Measurements from ENCODE around the gene AP2M1.

DNA sequence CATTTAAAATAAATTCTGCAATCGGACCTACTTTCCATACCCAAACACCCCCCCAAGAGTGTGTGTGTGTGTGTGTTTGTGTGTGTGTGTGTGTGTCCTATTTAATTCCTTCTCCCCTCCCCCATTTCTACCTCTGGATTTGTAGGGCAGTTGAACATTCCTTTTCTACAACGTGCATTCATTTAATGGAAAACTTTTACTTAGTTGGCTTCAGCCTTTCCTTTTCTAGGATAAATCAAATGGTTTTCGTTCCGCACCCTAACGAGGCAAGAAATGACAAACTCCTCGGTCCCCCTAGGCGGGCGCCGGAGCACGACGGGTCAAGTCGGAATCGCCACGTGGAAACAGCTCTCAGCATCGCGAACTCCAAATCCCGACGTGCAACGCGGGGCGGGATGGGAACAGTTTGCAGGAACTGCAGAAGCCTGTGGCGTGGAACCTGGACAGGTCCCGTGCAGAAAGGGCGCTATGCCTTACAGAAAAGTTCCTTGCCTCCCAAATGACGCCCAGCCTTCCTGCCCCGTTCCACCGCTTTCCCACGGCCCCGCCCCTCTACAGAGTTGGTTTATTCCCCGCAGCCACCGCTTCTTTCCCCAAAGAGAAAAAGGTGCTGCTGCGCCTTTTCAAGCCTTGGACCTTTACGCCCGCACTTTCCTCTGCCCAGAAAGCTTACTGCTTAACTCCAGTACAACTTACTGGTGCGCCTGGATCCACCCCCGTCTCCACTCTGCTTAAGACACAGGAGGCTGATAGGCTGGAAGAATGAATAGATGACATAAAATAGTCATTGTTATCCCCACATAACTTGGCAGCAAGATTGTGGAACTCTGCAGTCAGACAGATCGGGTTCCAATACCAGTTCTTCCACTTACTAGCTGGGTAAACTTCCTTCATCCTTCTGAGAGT, 40.6 kb upstream of the AP2M1 start:
- TF ChIP-seq, protein P1, sequence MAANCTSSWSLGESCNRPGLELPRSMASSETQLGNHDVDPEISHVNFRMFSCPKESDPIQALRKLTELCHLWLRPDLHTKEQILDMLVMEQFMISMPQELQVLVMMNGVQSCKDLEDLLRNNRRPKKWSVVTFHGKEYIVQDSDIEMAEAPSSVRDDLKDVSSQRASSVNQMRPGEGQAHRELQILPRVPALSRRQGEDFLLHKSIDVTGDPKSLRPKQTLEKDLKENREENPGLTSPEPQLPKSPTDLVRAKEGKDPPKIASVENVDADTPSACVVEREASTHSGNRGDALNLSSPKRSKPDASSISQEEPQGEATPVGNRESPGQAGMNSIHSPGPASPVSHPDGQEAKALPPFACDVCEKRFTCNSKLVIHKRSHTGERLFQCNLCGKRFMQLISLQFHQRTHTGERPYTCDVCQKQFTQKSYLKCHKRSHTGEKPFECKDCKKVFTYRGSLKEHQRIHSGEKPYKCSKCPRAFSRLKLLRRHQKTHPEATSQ (CRISPR knock-in tag; IDR thresholded peaks at IDR 0.05; ENCODE audit: borderline replicate concordance), result peak; percentile 51; the same call in 1 of the 2 replicates
- no peak for TF ChIP-seq PAX8 (CRISPR knock-in tag; IDR thresholded peaks at IDR 0.05; ENCODE audit: borderline replicate concordance)
- TF ChIP-seq, protein P2, sequence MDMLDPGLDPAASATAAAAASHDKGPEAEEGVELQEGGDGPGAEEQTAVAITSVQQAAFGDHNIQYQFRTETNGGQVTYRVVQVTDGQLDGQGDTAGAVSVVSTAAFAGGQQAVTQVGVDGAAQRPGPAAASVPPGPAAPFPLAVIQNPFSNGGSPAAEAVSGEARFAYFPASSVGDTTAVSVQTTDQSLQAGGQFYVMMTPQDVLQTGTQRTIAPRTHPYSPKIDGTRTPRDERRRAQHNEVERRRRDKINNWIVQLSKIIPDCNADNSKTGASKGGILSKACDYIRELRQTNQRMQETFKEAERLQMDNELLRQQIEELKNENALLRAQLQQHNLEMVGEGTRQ (IDR thresholded peaks at IDR 0.05; ENCODE audit: low read depth, low read length), result no peak
- TF ChIP-seq, protein P2 (CRISPR knock-in tag; IDR thresholded peaks at IDR 0.05; ENCODE audit: borderline replicate concordance), result peak; percentile 19; the same call in 1 of the 2 replicates
- TF ChIP-seq MAZ (IDR thresholded peaks at IDR 0.05; ENCODE audit: borderline replicate concordance, low read depth, low read length), result no peak
- peak; percentile 54; the same call in 1 of the 2 replicates for TF ChIP-seq MAZ (CRISPR knock-in tag; IDR thresholded peaks at IDR 0.05; ENCODE audit: low read depth)
- TF ChIP-seq KDM1A (CRISPR knock-in tag; IDR thresholded peaks at IDR 0.05), result no peak
- 0 out of 2 replicates have a peak, but pooled peaks have one; percentile 44 for TF ChIP-seq ZNF556 (CRISPR knock-in tag; IDR thresholded peaks at IDR 0.05; ENCODE audit: borderline replicate concordance)
